Neural progenitor cell (in vitro differentiated cells): ENCODE data around the gene CNKSR1. TPM values are rescaled to one million over a fixed set of nuclear protein-coding genes. Genes with fewer than 3 reads are reported as not detected.

ENCODE experiments used
- DNase-seq: peaks from one replicate; pipeline ENCODE4 v3.0.0-alpha.2; 2016; ENCODE audit warnings: low spot score
- H2AFZ ChIP-seq: fragments of 200-600 bp; sonication (generic); replicated peaks from 2 replicates; pipeline ENCODE4 v1.6.1; 2016; ENCODE audit warnings: antibody characterized with exemption
- H3F3A ChIP-seq: fragments of 200-600 bp; sonication (generic); 2 replicates; pipeline ENCODE4 v1.6.1; 2016; ENCODE audit warnings: antibody characterized with exemption, low read depth
- H3K27ac ChIP-seq: fragments of 200-600 bp; sonication (generic); 2 replicates; pipeline ENCODE4 v1.5.1; 2016; ENCODE audit warnings: mild to moderate bottlenecking
- H3K27me3 ChIP-seq: fragments of 200-600 bp; sonication (generic); 2 replicates; pipeline ENCODE4 v1.6.1; 2016; ENCODE audit warnings: mild to moderate bottlenecking, moderate library complexity
- H3K36me3 ChIP-seq: fragments of 200-600 bp; sonication (generic); 2 replicates; pipeline ENCODE4 v1.5.1; 2016
- H3K4me1 ChIP-seq: fragments of 200-600 bp; sonication (generic); 2 replicates; pipeline ENCODE4 v1.6.1; 2016; ENCODE audit warnings: mixed run types
- H3K4me2 ChIP-seq: fragments of 200-600 bp; sonication (generic); 2 replicates; pipeline ENCODE4 v1.6.1; 2016
- H3K4me3 ChIP-seq: fragments of 200-600 bp; sonication (generic); 2 replicates; pipeline ENCODE4 v1.5.1; 2016
- H3K79me2 ChIP-seq: fragments of 200-600 bp; sonication (generic); 2 replicates; pipeline ENCODE4 v1.6.1; 2016; ENCODE audit warnings: low read depth
- H3K9ac ChIP-seq: fragments of 200-600 bp; sonication (generic); 2 replicates; pipeline ENCODE4 v1.6.1; 2016
- H3K9me3 ChIP-seq: fragments of 200-600 bp; sonication (generic); 2 replicates; pipeline ENCODE4 v1.5.1; 2016; ENCODE audit warnings: low read depth
- H4K20me1 ChIP-seq: fragments of 200-600 bp; sonication (generic); 2 replicates; pipeline ENCODE4 v1.6.1; 2016; ENCODE audit warnings: low read depth
- H3K27ac Mint-ChIP-seq: 3 replicates; pipeline ENCODE4 v1.8.0; 2021; ENCODE audit warnings: mixed read lengths
- H3K27me3 Mint-ChIP-seq: 2 replicates; pipeline ENCODE4 v1.8.0; 2022; ENCODE audit warnings: low read depth, mild to moderate bottlenecking, inconsistent platforms, moderate library complexity, mixed read lengths; ENCODE audit not compliant: insufficient read depth
- H3K36me3 Mint-ChIP-seq: 3 replicates; pipeline ENCODE4 v1.8.0; 2021; ENCODE audit warnings: mixed read lengths
- H3K4me1 Mint-ChIP-seq: 3 replicates; pipeline ENCODE4 v1.8.0; 2021; ENCODE audit warnings: mixed read lengths
- H3K4me3 Mint-ChIP-seq: 3 replicates; pipeline ENCODE4 v1.8.0; 2021; ENCODE audit warnings: mild to moderate bottlenecking, moderate library complexity, mixed read lengths
- H3K9me3 Mint-ChIP-seq: 3 replicates; pipeline ENCODE4 v1.8.0; 2020; ENCODE audit warnings: mixed read lengths
- EZH2 ChIP-seq: fragments of 200-600 bp; sonication (generic); IDR thresholded peaks from 2 replicates; pipeline ENCODE4 v1.6.1; 2017; ENCODE audit warnings: antibody characterized with exemption, mild to moderate bottlenecking, moderate library complexity
- EZH2phosphoT487 ChIP-seq: fragments of 200-600 bp; sonication (generic); IDR thresholded peaks from 2 replicates; pipeline ENCODE4 v1.6.1; 2017; ENCODE audit warnings: antibody characterized with exemption
- total RNA-seq: library from RNA; depleted of rRNA; stranded (reverse); fragments of >200 nt; gene quantifications from 2 replicates; pipeline ENCODE4 v1.2.3, GENCODE V29; 2015; ENCODE audit warnings: low replicate concordance
- TF ChIP-seq, protein P1 (sequence below): fragments of 200-600 bp; sonication (generic); IDR thresholded peaks from 2 replicates; pipeline ENCODE4 v1.5.1; 2017; ENCODE audit warnings: antibody characterized with exemption, mild to moderate bottlenecking

CNKSR1 gene
- total RNA-seq, 1 donor from 2014 or later = 7.8 TPM

DNA sequence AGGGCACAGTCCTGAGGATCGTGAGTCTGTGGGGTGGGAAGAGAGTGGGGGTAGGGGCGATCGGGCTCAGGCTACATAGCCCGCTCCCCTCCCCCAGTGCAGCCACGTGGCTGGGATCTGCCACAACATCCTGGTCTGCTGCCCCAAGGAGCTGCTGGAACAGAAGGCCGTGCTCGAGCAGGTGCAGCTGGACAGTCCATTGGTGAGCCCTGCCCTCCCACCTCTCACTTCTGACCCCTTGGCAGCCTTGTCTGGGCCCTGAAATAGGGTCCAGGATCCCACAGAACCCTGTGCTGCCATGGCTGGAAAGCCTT, 5.0 kb downstream of the CNKSR1 start:
- Histone ChIP-seq H3K27me3 (no peaks in the 10 kb centered on the region), H3K27ac (no peak overlapping the region), H3K36me3 (no peaks in the 10 kb centered on the region), H3F3A (peaks cover 2% of the 10 kb centered on the region), H3K4me1 (no peaks in the 10 kb centered on the region), H3K79me2 (no peaks in the 10 kb centered on the region), H2AFZ (no peak overlapping the region), H3K4me3 (no peak overlapping the region), H3K9me3 (no peaks in the 10 kb centered on the region), H3K9ac (no peak overlapping the region), H4K20me1 (no peaks in the 10 kb centered on the region), H3K4me2 (no peak overlapping the region)
- Mint-ChIP-seq H3K27me3 (peaks cover 11% of the 10 kb centered on the region), H3K4me1 (peaks cover 13% of the 10 kb centered on the region), H3K4me3 (no peak overlapping the region), H3K36me3 (peaks cover 2% of the 10 kb centered on the region), H3K9me3 (no peaks in the 10 kb centered on the region), H3K27ac (no peak overlapping the region)
- TF ChIP-seq EZH2 (no peak), EZH2phosphoT487 (no peak)
- TF ChIP-seq, protein P1, sequence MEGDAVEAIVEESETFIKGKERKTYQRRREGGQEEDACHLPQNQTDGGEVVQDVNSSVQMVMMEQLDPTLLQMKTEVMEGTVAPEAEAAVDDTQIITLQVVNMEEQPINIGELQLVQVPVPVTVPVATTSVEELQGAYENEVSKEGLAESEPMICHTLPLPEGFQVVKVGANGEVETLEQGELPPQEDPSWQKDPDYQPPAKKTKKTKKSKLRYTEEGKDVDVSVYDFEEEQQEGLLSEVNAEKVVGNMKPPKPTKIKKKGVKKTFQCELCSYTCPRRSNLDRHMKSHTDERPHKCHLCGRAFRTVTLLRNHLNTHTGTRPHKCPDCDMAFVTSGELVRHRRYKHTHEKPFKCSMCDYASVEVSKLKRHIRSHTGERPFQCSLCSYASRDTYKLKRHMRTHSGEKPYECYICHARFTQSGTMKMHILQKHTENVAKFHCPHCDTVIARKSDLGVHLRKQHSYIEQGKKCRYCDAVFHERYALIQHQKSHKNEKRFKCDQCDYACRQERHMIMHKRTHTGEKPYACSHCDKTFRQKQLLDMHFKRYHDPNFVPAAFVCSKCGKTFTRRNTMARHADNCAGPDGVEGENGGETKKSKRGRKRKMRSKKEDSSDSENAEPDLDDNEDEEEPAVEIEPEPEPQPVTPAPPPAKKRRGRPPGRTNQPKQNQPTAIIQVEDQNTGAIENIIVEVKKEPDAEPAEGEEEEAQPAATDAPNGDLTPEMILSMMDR = no peak
- DNase-seq = no peak

DNA sequence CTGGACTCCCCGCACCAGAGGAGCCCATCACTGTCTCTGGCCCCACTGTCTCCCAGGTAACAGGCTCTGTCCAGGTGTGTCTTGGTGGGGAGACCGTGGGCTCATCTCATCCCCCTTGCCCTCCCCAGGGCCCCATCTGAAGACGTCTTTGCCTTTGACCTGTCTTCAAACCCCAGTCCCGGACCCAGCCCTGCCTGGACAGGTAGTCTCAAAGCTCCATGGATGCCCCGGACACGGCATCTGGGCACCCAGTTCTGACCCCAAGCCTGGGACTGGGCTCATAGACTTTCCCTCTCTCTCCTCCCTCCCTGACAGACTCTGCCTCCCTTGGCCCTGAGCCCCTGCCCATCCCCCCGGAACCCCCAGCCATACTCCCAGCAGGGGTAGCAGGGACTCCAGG, 6.8 kb downstream of the CNKSR1 start:
- Histone ChIP-seq H3K9ac (no peak overlapping the region), H3K27me3 (no peaks in the 10 kb centered on the region), H3K4me1 (no peaks in the 10 kb centered on the region), H3K4me2 (no peak overlapping the region), H4K20me1 (no peaks in the 10 kb centered on the region), H3K27ac (no peak overlapping the region), H3K9me3 (no peaks in the 10 kb centered on the region), H2AFZ (no peak overlapping the region), H3K79me2 (no peaks in the 10 kb centered on the region), H3K36me3 (no peaks in the 10 kb centered on the region), H3F3A (no peaks in the 10 kb centered on the region), H3K4me3 (no peak overlapping the region)
- DNase-seq = no peak
- TF ChIP-seq EZH2 (no peak), EZH2phosphoT487 (no peak)
- TF ChIP-seq, protein P1 = no peak
- Mint-ChIP-seq H3K4me3 (no peak overlapping the region), H3K27ac (no peak overlapping the region), H3K36me3 (peaks cover 2% of the 10 kb centered on the region), H3K9me3 (no peaks in the 10 kb centered on the region), H3K4me1 (peaks cover 10% of the 10 kb centered on the region), H3K27me3 (peaks cover 11% of the 10 kb centered on the region)

DNA sequence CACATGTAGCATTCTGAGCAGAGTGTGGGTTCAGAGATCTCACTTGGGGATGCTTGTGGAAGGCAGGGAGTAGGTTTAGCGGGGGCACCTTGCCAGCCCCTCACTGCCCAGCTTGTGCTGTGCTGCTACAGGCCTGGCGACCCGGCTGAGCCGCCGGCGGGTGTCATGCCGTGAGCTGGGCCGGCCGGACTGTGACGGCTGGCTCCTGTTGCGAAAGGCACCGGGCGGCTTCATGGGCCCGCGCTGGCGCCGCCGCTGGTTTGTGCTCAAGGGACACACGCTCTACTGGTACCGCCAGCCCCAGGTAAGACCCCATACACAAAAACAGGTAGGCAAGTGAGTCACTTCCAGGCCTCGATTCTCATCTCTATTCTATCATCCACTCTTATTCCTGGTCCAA, 7.6 kb downstream of the CNKSR1 start:
- H2AFZ ChIP-seq = no peak overlapping the region
- no peak for DNase-seq
- Mint-ChIP-seq H3K27me3 (peaks cover 12% of the 10 kb centered on the region), H3K9me3 (peaks cover 4% of the 10 kb centered on the region), H3K4me1 (peaks cover 15% of the 10 kb centered on the region), H3K27ac (no peak overlapping the region), H3K36me3 (peaks cover 2% of the 10 kb centered on the region), H3K4me3 (no peak overlapping the region)
- no peaks in the 10 kb centered on the region for H3K27me3 ChIP-seq
- no peaks in the 10 kb centered on the region for H3K9me3 ChIP-seq
- H3F3A ChIP-seq = no peaks in the 10 kb centered on the region
- no peak for TF ChIP-seq EZH2
- no peak for TF ChIP-seq EZH2phosphoT487
- TF ChIP-seq, protein P1 = no peak
- no peak overlapping the region for H3K4me3 ChIP-seq
- no peak overlapping the region for H3K27ac ChIP-seq
- H4K20me1 ChIP-seq = no peaks in the 10 kb centered on the region
- H3K79me2 ChIP-seq = no peaks in the 10 kb centered on the region
- no peak overlapping the region for H3K9ac ChIP-seq
- H3K36me3 ChIP-seq = no peaks in the 10 kb centered on the region
- H3K4me2 ChIP-seq = no peak overlapping the region
- no peaks in the 10 kb centered on the region for H3K4me1 ChIP-seq

DNA sequence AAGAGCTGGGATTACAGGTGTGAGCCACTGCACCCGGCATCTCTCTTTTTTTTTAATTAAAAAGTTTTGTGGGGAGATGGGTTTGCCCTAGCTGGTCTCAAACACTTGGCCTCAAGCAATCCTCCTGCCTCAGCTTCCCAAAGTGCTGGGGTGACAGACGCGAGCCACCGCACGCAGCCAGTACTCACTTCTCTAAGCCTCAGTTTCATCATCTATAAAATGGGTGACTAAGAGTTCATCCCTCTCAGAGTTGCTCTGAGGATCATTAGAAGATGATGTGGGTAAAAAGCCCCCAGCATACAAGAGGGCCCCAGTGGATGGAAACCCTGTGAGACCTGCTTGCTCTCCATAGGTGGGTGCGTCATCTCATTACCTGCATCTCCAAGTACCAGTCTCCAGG, 10.6 kb downstream of the CNKSR1 start:
- no peaks in the 10 kb centered on the region for H3K79me2 ChIP-seq
- H3K36me3 Mint-ChIP-seq = no peaks in the 10 kb centered on the region
- DNase-seq = no peak

More for the DNA sequence above, 10.6 kb downstream of the CNKSR1 start:
- Histone ChIP-seq H3K27ac (no peak overlapping the region), H3K27me3 (no peaks in the 10 kb centered on the region), H3K4me1 (peaks cover 4% of the 10 kb centered on the region), H3K9me3 (no peaks in the 10 kb centered on the region), H2AFZ (no peak overlapping the region), H3K9ac (no peak overlapping the region), H3K4me2 (no peak overlapping the region), H3F3A (no peaks in the 10 kb centered on the region), H4K20me1 (no peaks in the 10 kb centered on the region), H3K4me3 (no peak overlapping the region), H3K36me3 (no peaks in the 10 kb centered on the region)
- Mint-ChIP-seq H3K9me3 (peaks cover 4% of the 10 kb centered on the region), H3K4me1 (peaks cover 17% of the 10 kb centered on the region), H3K27ac (no peak overlapping the region), H3K4me3 (no peak overlapping the region), H3K27me3 (peaks cover 11% of the 10 kb centered on the region)
- TF ChIP-seq EZH2phosphoT487 (no peak), EZH2 (no peak)
- TF ChIP-seq, protein P1 = no peak
